GM19238 (cell line): Measurements from ENCODE around the gene LRP1.

Experiments
- DNase-seq: peaks from one replicate; pipeline ENCODE4 v3.0.0; 2011; ENCODE audit warnings: low spot score; ENCODE audit not compliant: insufficient read length

The LRP1 gene

GRCh38 chr12:57210926-57211692 lies 82.8 kb downstream of the LRP1 start:
- DNase-seq, result no peak

GRCh38 chr12:57211791-57212700 lies 83.8 kb downstream of the LRP1 start:
- DNase-seq, result no peak

GRCh38 chr12:57212701-57213057 lies 84.4 kb downstream of the LRP1 start:
- DNase-seq, result no peak

GRCh38 chr12:57213058-57213715 lies 84.9 kb downstream of the LRP1 start:
- DNase-seq, result peak; percentile 96

- no peak for DNase-seq
These were observed 85.6 kb downstream of the LRP1 start for GRCh38 chr12:57213763-57214397.

GRCh38 chr12:57214398-57214781 lies 86.1 kb downstream of the LRP1 start:
- peak; percentile 82 for DNase-seq

- DNase-seq, result no peak
These were observed 86.8 kb downstream of the LRP1 start for GRCh38 chr12:57215065-57215464.

- peak; percentile 66 for DNase-seq
These were observed 87.4 kb downstream of the LRP1 start for GRCh38 chr12:57215668-57216013.

GRCh38 chr12:57216014-57216911 lies 88.0 kb downstream of the LRP1 start, which contains the start of gene NXPH4:
Gene NXPH4, plus strand, starts transcription at chr12:57216794. Its CDS starts 176 bp downstream, at chr12:57216970.
- peak; percentile 71 for DNase-seq

- no peak for DNase-seq
These were observed 88.9 kb downstream of the LRP1 start for GRCh38 chr12:57216921-57217879.

GRCh38 chr12:57218030-57218853 lies 90.0 kb downstream of the LRP1 start:
- no peak for DNase-seq

GRCh38 chr12:57219205-57219992 lies 91.1 kb downstream of the LRP1 start:
- DNase-seq, result no peak

GRCh38 chr12:57219993-57220754 lies 91.9 kb downstream of the LRP1 start:
- DNase-seq, result no peak

GRCh38 chr12:57220770-57221168 lies 92.5 kb downstream of the LRP1 start:
- DNase-seq, result no peak

- no peak for DNase-seq
These were observed 93.1 kb downstream of the LRP1 start for GRCh38 chr12:57221169-57221917.
